HG03280 (cell line): ENCODE results near the gene KBTBD2.
"Not testable (repeated sequence)": the region's sequence is repeated elsewhere in the genome, so short reads cannot be mapped to it uniquely, and the experiment has no call there.

ENCODE experiments used
- ATAC-seq: cut with Tn5 transposase; IDR thresholded peaks from one replicate; pipeline ENCODE4 v1.9.1; 2021; ENCODE audit warnings: mild to moderate bottlenecking, moderate library complexity; ENCODE audit not compliant: unreplicated experiment

Gene KBTBD2

GRCh38 chr7:32857063-32857462 is 34.5 kb downstream of the KBTBD2 start:
- ATAC-seq = not testable (repeated sequence)

GRCh38 chr7:32855837-32856775 is 35.5 kb downstream of the KBTBD2 start:
- not testable (repeated sequence) for ATAC-seq

GRCh38 chr7:32850654-32851053 is 40.9 kb downstream of the KBTBD2 start:
- not testable (repeated sequence) for ATAC-seq

GRCh38 chr7:32848655-32849054 is 42.9 kb downstream of the KBTBD2 start:
- not testable (repeated sequence) for ATAC-seq

- ATAC-seq = peak; percentile 97
Observed at GRCh38 chr7:32846630-32847225, 44.8 kb downstream of the KBTBD2 start.

- ATAC-seq = not testable (repeated sequence)
Observed at GRCh38 chr7:32844748-32845147, 46.8 kb downstream of the KBTBD2 start.

GRCh38 chr7:32843763-32844162 is 47.8 kb downstream of the KBTBD2 start:
- ATAC-seq = not testable (repeated sequence)

GRCh38 chr7:32839846-32840245 is 51.7 kb downstream of the KBTBD2 start:
- not testable (repeated sequence) for ATAC-seq

GRCh38 chr7:32828996-32829752 is 62.4 kb downstream of the KBTBD2 start:
- ATAC-seq = peak; percentile 84
